H1 (cell line): ENCODE measurements around the gene MMP15. TPM values are rescaled to one million over a fixed set of nuclear protein-coding genes. Genes with fewer than 3 reads are reported as not detected.

ENCODE experiments used
- CTCF ChIA-PET: fragments of 300-600 bp; sonication (Branson Sonifier 250); formaldehyde crosslinking; loops from one replicate; lab custom pipeline; 2021; ENCODE audit not compliant: partially characterized antibody; lab: Charles Lee
- POLR2A ChIA-PET: fragments of 300-600 bp; sonication (Branson Sonifier 250); formaldehyde crosslinking; loops from one replicate; lab custom pipeline; 2021; ENCODE audit warnings: inconsistent platforms; ENCODE audit not compliant: partially characterized antibody; lab: Charles Lee
- DNase-seq, 2 experiments: peaks; one replicate each; pipeline versions ENCODE4 v3.0.0 to v3.0.0-alpha.2; 2010 to 2022; ENCODE audit warnings: low spot score in 2 of 2, low read depth in 1 of 2, mixed read lengths in 1 of 2
- FAIRE-seq: peaks from 2 replicates; lab custom pipeline; 2011; peaks lifted over from hg19 to GRCh38; lab: Jason Lieb, UNC
- H2AFZ ChIP-seq: 2 replicates; pipeline ENCODE4 v1.8.1; 2012; ENCODE audit warnings: low read length, inconsistent platforms
- H2AK5ac ChIP-seq: 2 replicates; pipeline ENCODE4 v1.6.1; 2013; ENCODE audit warnings: low read depth, low read length
- H2BK120ac ChIP-seq: replicated peaks from 2 replicates; pipeline ENCODE3; 2013; ENCODE audit warnings: low read depth, low read length, inconsistent platforms
- H2BK12ac ChIP-seq: 2 replicates; pipeline ENCODE4 v1.6.1; 2013; ENCODE audit warnings: low read depth, low read length
- H2BK15ac ChIP-seq: 2 replicates; pipeline ENCODE4 v1.6.1; 2013; ENCODE audit warnings: low read length
- H2BK20ac ChIP-seq: 2 replicates; pipeline ENCODE4 v1.6.1; 2013; ENCODE audit warnings: low read length
- H2BK5ac ChIP-seq: 2 replicates; pipeline ENCODE4 v1.6.1; 2013; ENCODE audit warnings: low read depth, low read length
- H3K14ac ChIP-seq: 2 replicates; pipeline ENCODE4 v1.6.1; 2013; ENCODE audit warnings: inconsistent platforms; ENCODE audit not compliant: insufficient read length
- H3K18ac ChIP-seq: 2 replicates; pipeline ENCODE4 v1.6.1; 2013; ENCODE audit warnings: low read length; ENCODE audit errors: extremely low read depth
- H3K23ac ChIP-seq: 2 replicates; pipeline ENCODE4 v1.6.1; 2013; ENCODE audit warnings: inconsistent platforms; ENCODE audit not compliant: insufficient read length
- H3K23me2 ChIP-seq: 2 replicates; pipeline ENCODE4 v1.6.1; 2013; ENCODE audit warnings: low read depth, low read length
- H3K27ac ChIP-seq: 2 replicates; pipeline ENCODE4 v1.6.1; 2011; ENCODE audit warnings: low read depth, low read length, inconsistent platforms
- H3K27me3 ChIP-seq, 4 experiments: replicated peaks in 1 of 4; 1 replicate in 1 of 4; 2 replicates in 3 of 4; pipeline versions ENCODE4 v1.6.1 to v1.8.1; 2011 to 2013; ENCODE audit warnings: low read length in 3 of 4, mild to moderate bottlenecking in 3 of 4, inconsistent platforms in 2 of 4, mixed read lengths in 2 of 4, moderate library complexity in 1 of 4; ENCODE audit not compliant: control insufficient read depth in 3 of 4, insufficient read depth in 3 of 4; ENCODE audit errors: extremely low read depth in 1 of 4
- H3K36me3 ChIP-seq, 4 experiments: 2 replicates each; pipeline versions ENCODE4 v1.6.1 to v1.8.1; 2011 to 2013; ENCODE audit warnings: mild to moderate bottlenecking in 4 of 4, low read length in 3 of 4, moderate library complexity in 2 of 4, control low read depth in 1 of 4, inconsistent platforms in 1 of 4; ENCODE audit not compliant: insufficient read depth in 4 of 4, control insufficient read depth in 2 of 4
- H3K4ac ChIP-seq: replicated peaks from 2 replicates; pipeline ENCODE3; 2013; ENCODE audit warnings: low read length, low read depth, mixed read lengths, inconsistent platforms; ENCODE audit not compliant: insufficient read length
- H3K4me1 ChIP-seq, 4 experiments: replicated peaks in 1 of 4; 1 replicate in 1 of 4; 2 replicates in 3 of 4; pipeline versions ENCODE4 v1.6.1 to v1.8.1; 2011 to 2013; ENCODE audit warnings: low read length in 3 of 4, inconsistent platforms in 2 of 4, mixed read lengths in 1 of 4; ENCODE audit not compliant: insufficient read depth in 4 of 4, control insufficient read depth in 3 of 4
- H3K4me2 ChIP-seq, 2 experiments: 2 replicates each; pipeline versions ENCODE4 v1.6.1 to v1.8.1; 2011 to 2013; ENCODE audit warnings: low read depth in 2 of 2, low read length in 2 of 2, control low read depth in 1 of 2, inconsistent platforms in 1 of 2, mild to moderate bottlenecking in 1 of 2; ENCODE audit not compliant: insufficient read depth in 1 of 2
- H3K4me3 ChIP-seq, 4 experiments: fragments of 200-600, 300-600 bp in 1 of 4; sonication (generic), shearing (Covaris generic), sonication (Bioruptor Twin) in 1 of 4; 2 replicates each; pipeline versions ENCODE4 v1.5.1 to v1.8.1; 2011 to 2016; ENCODE audit warnings: low read length in 4 of 4, low read depth in 3 of 4, control low read depth in 2 of 4, inconsistent platforms in 2 of 4, mild to moderate bottlenecking in 2 of 4, mixed read lengths in 1 of 4, moderate library complexity in 1 of 4; ENCODE audit not compliant: insufficient read depth in 2 of 4; ENCODE audit errors: extremely low read depth in 1 of 4
- H3K56ac ChIP-seq: replicated peaks from 2 replicates; pipeline ENCODE3; 2013; ENCODE audit warnings: low read depth, mild to moderate bottlenecking, mixed read lengths, low read length, inconsistent platforms; ENCODE audit not compliant: insufficient read length
- H3K79me1 ChIP-seq: 2 replicates; pipeline ENCODE4 v1.6.1; 2013; ENCODE audit warnings: low read depth, low read length, control low read depth
- H3K79me2 ChIP-seq, 2 experiments: 2 replicates each; pipeline versions ENCODE4 v1.6.1 to v1.8.1; 2012 to 2013; ENCODE audit warnings: low read length in 2 of 2, mild to moderate bottlenecking in 2 of 2, inconsistent platforms in 1 of 2; ENCODE audit not compliant: insufficient read depth in 2 of 2, control insufficient read depth in 1 of 2
- H3K9ac ChIP-seq, 4 experiments: replicated peaks in 1 of 4; 1 replicate in 1 of 4; 2 replicates in 3 of 4; pipeline versions ENCODE4 v1.6.1 to v1.8.1; 2011 to 2013; ENCODE audit warnings: low read depth in 3 of 4, low read length in 3 of 4, control low read depth in 2 of 4, mild to moderate bottlenecking in 2 of 4, moderate library complexity in 2 of 4, inconsistent platforms in 1 of 4; ENCODE audit errors: extremely low read depth in 1 of 4
- H3K9me3 ChIP-seq, 2 experiments: 2 replicates each; pipeline versions ENCODE4 v1.6.1 to v1.8.1; 2012 to 2013; ENCODE audit warnings: mild to moderate bottlenecking in 2 of 2, moderate library complexity in 2 of 2, control low read depth in 1 of 2, inconsistent platforms in 1 of 2, low read depth in 1 of 2, low read length in 1 of 2, mixed read lengths in 1 of 2; ENCODE audit not compliant: insufficient read depth in 2 of 2
- H4K20me1 ChIP-seq, 2 experiments: replicated peaks in 1 of 2; 2 replicates each; pipeline versions ENCODE3 to v1.8.1; 2011 to 2013; ENCODE audit warnings: inconsistent platforms in 2 of 2, low read length in 2 of 2, mild to moderate bottlenecking in 1 of 2; ENCODE audit not compliant: insufficient read depth in 2 of 2, control insufficient read depth in 1 of 2
- H4K5ac ChIP-seq: 2 replicates; pipeline ENCODE4 v1.6.1; 2013; ENCODE audit warnings: low read length, low read depth, mixed read lengths, inconsistent platforms; ENCODE audit not compliant: insufficient read length
- H4K8ac ChIP-seq: 2 replicates; pipeline ENCODE4 v1.8.0; 2013; ENCODE audit warnings: mild to moderate bottlenecking, moderate library complexity, low read length, inconsistent platforms; ENCODE audit not compliant: insufficient read depth; ENCODE audit errors: extremely low read depth
- H4K91ac ChIP-seq: replicated peaks from 2 replicates; pipeline ENCODE3; 2013; ENCODE audit warnings: low read length, mixed read lengths, inconsistent platforms; ENCODE audit not compliant: insufficient read length
- CBX5 ChIP-seq: fragments of 300-800, 300-1000 bp; sonication (generic); IDR thresholded peaks from 2 replicates; pipeline ENCODE4 v1.7.1; 2016; ENCODE audit warnings: antibody characterized with exemption, low read length, low read depth
- EGR1 ChIP-seq: IDR thresholded peaks from 2 replicates; pipeline ENCODE4 v1.6.1; 2011; ENCODE audit warnings: low read depth, low read length, borderline replicate concordance
- JUND ChIP-seq: IDR thresholded peaks from 2 replicates; pipeline ENCODE4 v1.6.1; 2011; ENCODE audit warnings: mild to moderate bottlenecking, improper control_type of control experiment, low read length
- MAX ChIP-seq: IDR thresholded peaks from 2 replicates; pipeline ENCODE4 v1.6.1; 2012; ENCODE audit warnings: inconsistent platforms
- RAD21 ChIP-seq, 2 experiments: IDR thresholded peaks in 1 of 2; conservative IDR thresholded peaks in 1 of 2; 2 replicates each; pipeline ENCODE4 v1.6.1; 2011; ENCODE audit warnings: low read depth in 2 of 2, low read length in 2 of 2, improper control_type of control experiment in 1 of 2, inconsistent platforms in 1 of 2, mild to moderate bottlenecking in 1 of 2, moderate library complexity in 1 of 2
- RBBP5 ChIP-seq: IDR thresholded peaks from 2 replicates; pipeline ENCODE4 v1.7.1; 2012; ENCODE audit warnings: low read depth, mild to moderate bottlenecking, inconsistent platforms, low read length, moderate library complexity, borderline replicate concordance
- RNF2 ChIP-seq: fragments of 200-900, 300-1000 bp; sonication (generic); IDR thresholded peaks from 2 replicates; pipeline ENCODE4 v1.7.1; 2016; ENCODE audit warnings: borderline replicate concordance, low read depth, mild to moderate bottlenecking, antibody characterized with exemption, low read length; ENCODE audit not compliant: poor library complexity, severe bottlenecking; ENCODE audit errors: missing control alignments
- TAF1 ChIP-seq: IDR thresholded peaks from 2 replicates; pipeline ENCODE4 v1.6.1; 2011; ENCODE audit warnings: mild to moderate bottlenecking, low read depth, low read length
- WGBS, 2 experiments: shearing (Covaris generic) in 1 of 2; methylation state at CpG; one replicate each; pipeline versions ENCODE4 v1.1.6 to v1.1.7; 2013 to 2015; ENCODE audit warnings: low lambda C conversion rate in 2 of 2, mixed read lengths in 2 of 2, inconsistent platforms in 1 of 2, low coverage in 1 of 2, missing lambda C conversion rate in 1 of 2; ENCODE audit not compliant: insufficient replicate concordance in 2 of 2, insufficient coverage in 1 of 2, insufficient read length in 1 of 2; ENCODE audit errors: extremely low coverage in 1 of 2, missing lambda C conversion rate in 1 of 2; 5-methylcytosine and 5-hydroxymethylcytosine counted together
- polyA plus RNA-seq, 7 experiments: library from polyadenylated mRNA; depleted of rRNA in 3 of 7; stranded (reverse) in 5 of 7; unstranded in 2 of 7; fragments of >200 nt in 5 of 7; fragments of 200-250 nt in 2 of 7; gene quantifications; 1 replicate in 5 of 7; 2 replicates in 1 of 7; 4 replicates in 1 of 7; pipeline versions ENCODE4 v1.2.1 to v1.2.3, GENCODE V29; 2011 to 2013; ENCODE audit warnings: missing spikeins in 2 of 7, mixed read lengths in 2 of 7
- total RNA-seq: library from RNA; stranded (reverse); fragmentation: NEBNext Ultra II Directional; extraction: Animal tissue kit (Norgen Biotek cat#: 25700); gene quantifications from 2 replicates; pipeline ENCODE4 v1.2.1, GENCODE V29; 2021

The MMP15 gene
- total and polyA plus RNA-seq, 2 of the 8 experiments (the other 6 are each of a cell fraction or from before 2014, with no cell fraction given): 38.5 to 42.2 TPM

DNA sequence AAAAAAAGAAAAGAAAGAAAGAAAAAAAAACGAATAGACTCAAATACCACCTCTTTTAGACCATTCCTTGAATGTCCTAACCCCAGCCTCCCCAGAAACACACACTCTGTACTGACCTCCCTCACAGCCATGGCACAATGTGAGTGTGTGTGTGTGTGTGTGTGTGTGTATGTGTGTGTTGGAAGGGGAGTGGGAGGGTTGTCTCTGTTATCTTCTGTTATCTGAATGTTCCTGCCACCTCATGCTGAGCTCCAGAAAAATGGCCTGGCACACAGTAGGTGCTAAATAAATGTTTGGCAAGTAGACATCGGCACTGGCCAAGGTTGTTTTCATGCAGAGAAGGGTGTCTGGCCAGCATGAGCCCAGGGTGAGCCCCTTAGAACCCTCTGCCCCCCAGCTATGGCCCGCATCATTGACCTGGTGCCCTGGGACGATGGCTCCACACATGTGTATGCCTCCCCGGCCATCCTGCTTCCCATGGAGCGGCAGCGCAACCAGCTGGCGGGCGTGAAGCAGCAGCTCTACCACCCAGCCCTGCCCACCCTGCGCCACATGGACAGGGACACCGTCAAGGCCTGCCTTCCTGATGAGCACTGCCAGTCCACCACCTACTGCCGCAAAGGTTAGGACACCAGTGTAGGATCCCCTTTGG is 48.0 kb upstream of the MMP15 start:
- no peak overlapping the region for H3K56ac ChIP-seq
- POLR2A ChIA-PET: interaction anchor here (1.6 kb wide), 1 partner anchor 11 kb away, joined by 5 read pairs; no protein-coding TSS in a partner anchor
- H3K4me2 ChIP-seq: no peak overlapping the region
- H3K27ac ChIP-seq: no peak overlapping the region
- no peak overlapping the region; the same call in 1 of the 2 replicates for H4K8ac ChIP-seq
- no peak overlapping the region for H4K91ac ChIP-seq
- no peak overlapping the region for H2BK120ac ChIP-seq
- H3K79me1 ChIP-seq: no peaks in the 10 kb centered on the region
- H2BK20ac ChIP-seq: no peak overlapping the region
- no peaks in the 10 kb centered on the region for H4K20me1 ChIP-seq
- H3K14ac ChIP-seq: no peak overlapping the region
- no peak overlapping the region for H2AK5ac ChIP-seq
- H3K23me2 ChIP-seq: no peaks in the 10 kb centered on the region; the same call in 1 of the 2 replicates
- no peak overlapping the region for H3K9ac ChIP-seq
- no peak overlapping the region for H3K23ac ChIP-seq
- no peaks in the 10 kb centered on the region for H3K9me3 ChIP-seq
- no peak overlapping the region for H3K4me3 ChIP-seq
- H2BK12ac ChIP-seq: 0 out of 2 replicates have a peak overlapping the region, but pooled peaks have one; percentile 2
- WGBS, 2 experiments: 84% methylated on average over 11 of the region's 12 CpGs; no CpG with 5 or more reads in 1 of the 2 experiments
- no peaks in the 10 kb centered on the region for H3K27me3 ChIP-seq
- H3K79me2 ChIP-seq: no peaks in the 10 kb centered on the region
- DNase-seq (no peak), FAIRE-seq (no peak)
- H2BK5ac ChIP-seq: no peak overlapping the region
- H3K18ac ChIP-seq: no peak overlapping the region
- no peak overlapping the region for H2AFZ ChIP-seq
- no peak overlapping the region for H2BK15ac ChIP-seq
- H3K36me3 ChIP-seq: no peaks in the 10 kb centered on the region
- H3K4ac ChIP-seq: no peak overlapping the region
- H4K5ac ChIP-seq: no peak overlapping the region
- no peaks in the 10 kb centered on the region; a peak in 1 of 7 replicates for H3K4me1 ChIP-seq
- CTCF ChIA-PET: interaction anchor here (0.6 to 6.4 kb wide), 20 partner anchors 11 to 984 kb away, joined by 3 to 63 read pairs (median 3); partner anchors contain the start of gene KATNB1
- TF ChIP-seq RBBP5 (no peak), RAD21 (IDR thresholded peaks at IDR 0.05 in 1 of 2, conservative IDR thresholded peaks at IDR 0.05 in 1 of 2; ENCODE audit: low read depth in 2 of 2, low read length in 2 of 2) (peak; percentile 80 to 88), MAX (peak; percentile 47; the same call in 1 of the 2 replicates), JUND (no peak), RNF2 (no peak), EGR1 (no peak), CBX5 (no peak), TAF1 (no peak)
